Measurements from ENCODE around the gene HELZ.
"Not testable (repeated sequence)": the region's sequence is repeated elsewhere in the genome, so short reads cannot be mapped to it uniquely, and the experiment has no call there.

HELZ gene

GRCh38 chr17:67043283-67043682 is 201.7 kb downstream of the HELZ start:
- Histone ChIP-seq H3K27me3 (ENCODE audit: control insufficient read depth, insufficient read depth, low read length) (peaks cover 72% of the 10 kb centered on the region), H3K4me2 (ENCODE audit: low read length) (no peak overlapping the region), H3K9ac (ENCODE audit: low read depth, low read length) (no peak overlapping the region), H3K4me3 (ENCODE audit: low read length) (no peak overlapping the region), H3K4me1 (ENCODE audit: control insufficient read depth, insufficient read depth, low read length) (no peaks in the 10 kb centered on the region), H3K9me3 (replicated peaks; ENCODE audit: low read length) (no peaks in the 10 kb centered on the region), H3K36me3 (ENCODE audit: insufficient read depth, low read length) (no peaks in the 10 kb centered on the region)

- Histone ChIP-seq H3K9ac (ENCODE audit: low read depth, low read length) (no peak overlapping the region), H3K36me3 (ENCODE audit: insufficient read depth, low read length) (no peaks in the 10 kb centered on the region), H3K27me3 (ENCODE audit: control insufficient read depth, insufficient read depth, low read length) (peaks cover 67% of the 10 kb centered on the region), H3K9me3 (replicated peaks; ENCODE audit: low read length) (no peaks in the 10 kb centered on the region), H3K4me3 (ENCODE audit: low read length) (no peak overlapping the region), H3K4me1 (ENCODE audit: control insufficient read depth, insufficient read depth, low read length) (no peaks in the 10 kb centered on the region), H3K4me2 (ENCODE audit: low read length) (no peak overlapping the region)
These were observed 202.8 kb downstream of the HELZ start for GRCh38 chr17:67041941-67042899.

- H3K27me3 ChIP-seq (ENCODE audit: control insufficient read depth, insufficient read depth, low read length) = peaks cover 70% of the 10 kb centered on the region
- no peak overlapping the region for H3K9ac ChIP-seq (ENCODE audit: low read depth, low read length)
- H3K9me3 ChIP-seq (replicated peaks; ENCODE audit: low read length) = no peaks in the 10 kb centered on the region
- no peak overlapping the region for H3K4me2 ChIP-seq (ENCODE audit: low read length)
- no peak overlapping the region for H3K4me3 ChIP-seq (ENCODE audit: low read length)
- H3K4me1 ChIP-seq (ENCODE audit: control insufficient read depth, insufficient read depth, low read length) = no peaks in the 10 kb centered on the region
- no peaks in the 10 kb centered on the region for H3K36me3 ChIP-seq (ENCODE audit: insufficient read depth, low read length)
These were observed 203.5 kb downstream of the HELZ start for GRCh38 chr17:67041531-67041930.

- H3K4me3 ChIP-seq (ENCODE audit: low read length); H3K36me3 ChIP-seq (ENCODE audit: insufficient read depth, low read length): not testable (repeated sequence)
- H3K27me3 ChIP-seq (ENCODE audit: control insufficient read depth, insufficient read depth, low read length) = peaks cover 70% of the 10 kb centered on the region
These were observed 203.9 kb downstream of the HELZ start for GRCh38 chr17:67041119-67041518.

GRCh38 chr17:67040652-67041051 is 204.3 kb downstream of the HELZ start:
- H3K27me3 ChIP-seq (ENCODE audit: control insufficient read depth, insufficient read depth, low read length) = peaks cover 67% of the 10 kb centered on the region
- no peaks in the 10 kb centered on the region for H3K36me3 ChIP-seq (ENCODE audit: insufficient read depth, low read length)
- no peak overlapping the region for H3K4me2 ChIP-seq (ENCODE audit: low read length)
- no peaks in the 10 kb centered on the region for H3K4me1 ChIP-seq (ENCODE audit: control insufficient read depth, insufficient read depth, low read length)
- no peak overlapping the region for H3K9ac ChIP-seq (ENCODE audit: low read depth, low read length)
- no peaks in the 10 kb centered on the region for H3K9me3 ChIP-seq (replicated peaks; ENCODE audit: low read length)
- H3K4me3 ChIP-seq (ENCODE audit: low read length) = no peak overlapping the region

More at GRCh38 chr17:67041119-67041518, 203.9 kb downstream of the HELZ start:
- not testable (repeated sequence) for H3K9me3 ChIP-seq (replicated peaks; ENCODE audit: low read length); H3K4me2 ChIP-seq (ENCODE audit: low read length); H3K9ac ChIP-seq (ENCODE audit: low read depth, low read length); H3K4me1 ChIP-seq (ENCODE audit: control insufficient read depth, insufficient read depth, low read length)

- no peaks in the 10 kb centered on the region for H3K9me3 ChIP-seq (replicated peaks; ENCODE audit: low read length)
- H3K4me1 ChIP-seq (ENCODE audit: control insufficient read depth, insufficient read depth, low read length) = no peaks in the 10 kb centered on the region
- no peak overlapping the region for H3K4me2 ChIP-seq (ENCODE audit: low read length)
- H3K36me3 ChIP-seq (ENCODE audit: insufficient read depth, low read length) = no peaks in the 10 kb centered on the region
- H3K9ac ChIP-seq (ENCODE audit: low read depth, low read length) = no peak overlapping the region
- peaks cover 64% of the 10 kb centered on the region for H3K27me3 ChIP-seq (ENCODE audit: control insufficient read depth, insufficient read depth, low read length)
- H3K4me3 ChIP-seq (ENCODE audit: low read length) = no peak overlapping the region
These were observed 206.1 kb downstream of the HELZ start for GRCh38 chr17:67038861-67039365.

GRCh38 chr17:67035131-67036083 is 209.6 kb downstream of the HELZ start:
- Histone ChIP-seq H3K4me1 (ENCODE audit: control insufficient read depth, insufficient read depth, low read length) (no peaks in the 10 kb centered on the region), H3K4me2 (ENCODE audit: low read length) (no peak overlapping the region), H3K9me3 (replicated peaks; ENCODE audit: low read length) (no peaks in the 10 kb centered on the region), H3K9ac (ENCODE audit: low read depth, low read length) (no peak overlapping the region), H3K27me3 (ENCODE audit: control insufficient read depth, insufficient read depth, low read length) (peaks cover 46% of the 10 kb centered on the region), H3K4me3 (ENCODE audit: low read length) (no peak overlapping the region), H3K36me3 (ENCODE audit: insufficient read depth, low read length) (no peaks in the 10 kb centered on the region)

GRCh38 chr17:67033613-67034012 is 211.4 kb downstream of the HELZ start:
- H3K9me3 ChIP-seq (replicated peaks; ENCODE audit: low read length) = no peaks in the 10 kb centered on the region
- no peaks in the 10 kb centered on the region for H3K4me1 ChIP-seq (ENCODE audit: control insufficient read depth, insufficient read depth, low read length)
- H3K36me3 ChIP-seq (ENCODE audit: insufficient read depth, low read length) = no peaks in the 10 kb centered on the region

GRCh38 chr17:67032985-67033384 is 212.0 kb downstream of the HELZ start:
- Histone ChIP-seq H3K4me1 (ENCODE audit: control insufficient read depth, insufficient read depth, low read length) (no peaks in the 10 kb centered on the region), H3K4me2 (ENCODE audit: low read length) (no peak overlapping the region), H3K36me3 (ENCODE audit: insufficient read depth, low read length) (no peaks in the 10 kb centered on the region), H3K9ac (ENCODE audit: low read depth, low read length) (no peak overlapping the region), H3K4me3 (ENCODE audit: low read length) (no peak overlapping the region), H3K9me3 (replicated peaks; ENCODE audit: low read length) (no peaks in the 10 kb centered on the region), H3K27me3 (ENCODE audit: control insufficient read depth, insufficient read depth, low read length) (peaks cover 35% of the 10 kb centered on the region)

More at GRCh38 chr17:67033613-67034012, 211.4 kb downstream of the HELZ start:
- Histone ChIP-seq H3K27me3 (ENCODE audit: control insufficient read depth, insufficient read depth, low read length) (peaks cover 40% of the 10 kb centered on the region), H3K4me2 (ENCODE audit: low read length) (no peak overlapping the region), H3K4me3 (ENCODE audit: low read length) (no peak overlapping the region), H3K9ac (ENCODE audit: low read depth, low read length) (no peak overlapping the region)

- H3K9me3 ChIP-seq (replicated peaks; ENCODE audit: low read length) = no peaks in the 10 kb centered on the region
- no peak overlapping the region for H3K9ac ChIP-seq (ENCODE audit: low read depth, low read length)
- H3K27me3 ChIP-seq (ENCODE audit: control insufficient read depth, insufficient read depth, low read length) = peaks cover 35% of the 10 kb centered on the region
- H3K4me2 ChIP-seq (ENCODE audit: low read length) = no peak overlapping the region
- H3K36me3 ChIP-seq (ENCODE audit: insufficient read depth, low read length) = no peaks in the 10 kb centered on the region
- H3K4me1 ChIP-seq (ENCODE audit: control insufficient read depth, insufficient read depth, low read length) = no peaks in the 10 kb centered on the region
- H3K4me3 ChIP-seq (ENCODE audit: low read length) = no peak overlapping the region
These were observed 212.6 kb downstream of the HELZ start for GRCh38 chr17:67032382-67032781.

- Histone ChIP-seq H3K9ac (ENCODE audit: low read depth, low read length) (no peak overlapping the region), H3K4me2 (ENCODE audit: low read length) (no peak overlapping the region), H3K4me3 (ENCODE audit: low read length) (no peak overlapping the region), H3K4me1 (ENCODE audit: control insufficient read depth, insufficient read depth, low read length) (no peaks in the 10 kb centered on the region), H3K9me3 (replicated peaks; ENCODE audit: low read length) (no peaks in the 10 kb centered on the region), H3K27me3 (ENCODE audit: control insufficient read depth, insufficient read depth, low read length) (peaks cover 28% of the 10 kb centered on the region), H3K36me3 (ENCODE audit: insufficient read depth, low read length) (no peaks in the 10 kb centered on the region)
These were observed 214.4 kb downstream of the HELZ start for GRCh38 chr17:67030641-67031040.
